Testis (tissue), 2 donors: Measurements from ENCODE around the gene ZNF784.

ENCODE experiments used
- CTCF ChIP-seq, 3 experiments: fragments of 450-650 bp in 2 of 3; fragments of 200-600 bp in 1 of 3; sonication (generic) in 1 of 3; IDR thresholded peaks; one replicate each; pipeline ENCODE4 v1.5.1; 2016 to 2019; ENCODE audit warnings: antibody characterized with exemption in 3 of 3, mild to moderate bottlenecking in 2 of 3, moderate library complexity in 1 of 3
- POLR2A ChIP-seq: fragments of 450-650 bp; IDR thresholded peaks from one replicate; pipeline ENCODE4 v1.6.1; 2017; ENCODE audit warnings: antibody characterized with exemption, mild to moderate bottlenecking, moderate library complexity

GRCh38 chr19:55580628-55581144, 43.7 kb downstream of the ZNF784 start, which contains the start of gene ZNF579:
- TF ChIP-seq CTCF (IDR thresholded peaks at IDR 0.05) (no peak), POLR2A (no peak)
